Vagina (tissue), 2 donors: ENCODE data around the gene SLC16A10.

ENCODE experiments used
- CTCF ChIP-seq, 3 experiments: fragments of 450-650 bp in 2 of 3; fragments of 200-600 bp in 1 of 3; sonication (generic) in 1 of 3; IDR thresholded peaks; one replicate each; pipeline ENCODE4 v1.5.1; 2017 to 2019; ENCODE audit warnings: antibody characterized with exemption in 3 of 3, mild to moderate bottlenecking in 2 of 3, moderate library complexity in 2 of 3
- POLR2A ChIP-seq, 2 donors: fragments of 450-650 bp; IDR thresholded peaks; one replicate each; pipeline ENCODE4 v1.6.1; 2017; ENCODE audit warnings: antibody characterized with exemption in 2 of 2, mild to moderate bottlenecking in 2 of 2, moderate library complexity in 2 of 2
- POLR2AphosphoS5 ChIP-seq, 2 donors: sonication (generic); formaldehyde crosslinking; IDR thresholded peaks; one replicate each; pipeline ENCODE4 v1.9.0; 2017; ENCODE audit warnings: antibody characterized with exemption in 2 of 2, mild to moderate bottlenecking in 2 of 2, low read depth in 1 of 2; ENCODE audit not compliant: insufficient read depth in 1 of 2

- no peak for TF ChIP-seq CTCF (IDR thresholded peaks at IDR 0.05)
- TF ChIP-seq POLR2A (IDR thresholded peaks at IDR 0.05) = no peak
- TF ChIP-seq POLR2AphosphoS5 (IDR thresholded peaks at IDR 0.05; ENCODE audit: insufficient read depth in 1 of 2, low read depth in 1 of 2) = no peak
These were observed 169.3 kb downstream of the SLC16A10 start for GRCh38 chr6:111256646-111257045.
